Endodermal cell (in vitro differentiated cells): ENCODE measurements around the gene DOCK4. TPM values are rescaled to one million over a fixed set of nuclear protein-coding genes. Genes with fewer than 3 reads are reported as not detected.

ENCODE experiments used
- DNase-seq: peaks from one replicate; pipeline ENCODE4 v3.0.0-alpha.2; 2017
- H3K27ac ChIP-seq: 2 replicates; pipeline ENCODE4 v1.5.1; 2013; ENCODE audit warnings: mild to moderate bottlenecking, low read depth, low read length, moderate library complexity
- H3K27me3 ChIP-seq: 2 replicates; pipeline ENCODE4 v1.6.1; 2013; ENCODE audit warnings: mild to moderate bottlenecking, low read length, moderate library complexity; ENCODE audit not compliant: insufficient read depth, control insufficient read depth, poor library complexity, severe bottlenecking
- H3K36me3 ChIP-seq: 2 replicates; pipeline ENCODE4 v1.7.0; 2013; ENCODE audit warnings: mild to moderate bottlenecking, low read length, moderate library complexity; ENCODE audit not compliant: control insufficient read depth, insufficient read depth
- H3K4me1 ChIP-seq: one replicate; pipeline ENCODE4 v1.7.0; 2013; ENCODE audit warnings: low read length; ENCODE audit not compliant: control insufficient read depth, insufficient read depth
- H3K4me3 ChIP-seq: 2 replicates; pipeline ENCODE4 v1.5.1; 2013; ENCODE audit warnings: mild to moderate bottlenecking, low read length, moderate library complexity
- H3K9ac ChIP-seq: 2 replicates; pipeline ENCODE4 v1.6.1; 2013; ENCODE audit warnings: mild to moderate bottlenecking, low read length, moderate library complexity; ENCODE audit not compliant: poor library complexity, severe bottlenecking; ENCODE audit errors: extremely low read depth
- H3K9me3 ChIP-seq: 2 replicates; pipeline ENCODE4 v1.6.1; 2013; ENCODE audit warnings: mild to moderate bottlenecking, low read length, moderate library complexity; ENCODE audit not compliant: control insufficient read depth
- H3K27ac Mint-ChIP-seq: 2 replicates; pipeline ENCODE4 v1.8.0; 2020; ENCODE audit warnings: mixed read lengths
- H3K27me3 Mint-ChIP-seq: 2 replicates; pipeline ENCODE4 v1.8.0; 2021; ENCODE audit warnings: mild to moderate bottlenecking, mixed read lengths; ENCODE audit not compliant: insufficient read depth
- H3K36me3 Mint-ChIP-seq: 2 replicates; pipeline ENCODE4 v1.8.0; 2020; ENCODE audit warnings: low read depth, mixed read lengths
- H3K4me1 Mint-ChIP-seq: 2 replicates; pipeline ENCODE4 v1.8.0; 2020; ENCODE audit warnings: mixed read lengths
- H3K4me3 Mint-ChIP-seq: 2 replicates; pipeline ENCODE4 v1.8.0; 2020; ENCODE audit warnings: mild to moderate bottlenecking, moderate library complexity, mixed read lengths
- H3K9me3 Mint-ChIP-seq: 2 replicates; pipeline ENCODE4 v1.8.0; 2020; ENCODE audit warnings: mild to moderate bottlenecking, mixed read lengths
- CTCF ChIP-seq: fragments of 200-600 bp; sonication (generic); conservative IDR thresholded peaks from 2 replicates; pipeline ENCODE4 v1.5.0; 2021; ENCODE audit warnings: antibody characterized with exemption, mild to moderate bottlenecking
- WGBS, 2 experiments: methylation state at CpG; one replicate each; pipeline versions ENCODE4 v1.1.5 to v1.1.7; 2013; ENCODE audit warnings: missing lambda C conversion rate in 2 of 2, mixed read lengths in 1 of 2; ENCODE audit not compliant: insufficient coverage in 1 of 2, insufficient read length in 1 of 2; 5-methylcytosine and 5-hydroxymethylcytosine counted together
- total RNA-seq, 2 donors: library from RNA; stranded (reverse); fragmentation: NEBNext Ultra II Directional in 1 of 2; extraction: Animal tissue kit (Norgen Biotek cat#: 25700) in 1 of 2; gene quantifications; 2 replicates in 1 of 2; 3 replicates in 1 of 2; pipeline ENCODE4 v1.2.1, GENCODE V29; 2021

Gene DOCK4
- total RNA-seq, 2 donors from 2014 or later = 11.2 to 15.3 TPM

- no peak for TF ChIP-seq CTCF
- Histone ChIP-seq H3K36me3 (no peaks in the 10 kb centered on the region), H3K4me3 (no peak overlapping the region), H3K27ac (no peak overlapping the region), H3K9me3 (no peaks in the 10 kb centered on the region), H3K9ac (no peak overlapping the region), H3K27me3 (no peaks in the 10 kb centered on the region), H3K4me1 (no peaks in the 10 kb centered on the region)
- WGBS, 2 experiments = 86 to 100% methylated on average over 1 of the region's 1 CpG
- no peaks in the 10 kb centered on the region for H3K9me3 Mint-ChIP-seq
- H3K27ac Mint-ChIP-seq = no peak overlapping the region
- H3K4me1 Mint-ChIP-seq = no peaks in the 10 kb centered on the region
- no peaks in the 10 kb centered on the region for H3K27me3 Mint-ChIP-seq
- no peak for DNase-seq
- H3K4me3 Mint-ChIP-seq = no peak overlapping the region
- H3K36me3 Mint-ChIP-seq = peaks cover 3% of the 10 kb centered on the region
Measured at GRCh38 chr7:111980725-111981124, 225.5 kb downstream of the DOCK4 start.

GRCh38 chr7:111975346-111975745, 230.9 kb downstream of the DOCK4 start:
- H3K36me3 Mint-ChIP-seq = peaks cover 3% of the 10 kb centered on the region
- H3K27ac Mint-ChIP-seq = no peak overlapping the region
- TF ChIP-seq CTCF = no peak
- no peaks in the 10 kb centered on the region for H3K27me3 Mint-ChIP-seq
- H3K27me3 ChIP-seq = no peaks in the 10 kb centered on the region
- H3K4me1 ChIP-seq = no peaks in the 10 kb centered on the region
- no peak overlapping the region for H3K4me3 ChIP-seq
- WGBS, 2 experiments = 98 to 100% methylated on average over 2 to 4 of the region's 4 CpGs
- H3K9ac ChIP-seq = no peak overlapping the region
- H3K9me3 Mint-ChIP-seq = no peaks in the 10 kb centered on the region
- H3K27ac ChIP-seq = no peak overlapping the region
- DNase-seq = no peak
- no peaks in the 10 kb centered on the region for H3K36me3 ChIP-seq
- H3K9me3 ChIP-seq = no peaks in the 10 kb centered on the region
- H3K4me1 Mint-ChIP-seq = no peaks in the 10 kb centered on the region
- no peak overlapping the region for H3K4me3 Mint-ChIP-seq

GRCh38 chr7:111960984-111961383, 245.2 kb downstream of the DOCK4 start:
- Histone ChIP-seq H3K9ac (no peak overlapping the region), H3K36me3 (no peaks in the 10 kb centered on the region), H3K27me3 (no peaks in the 10 kb centered on the region), H3K4me3 (no peak overlapping the region), H3K9me3 (no peaks in the 10 kb centered on the region), H3K27ac (no peak overlapping the region), H3K4me1 (peaks cover 3% of the 10 kb centered on the region)
- WGBS, 2 experiments = 93 to 95% methylated on average over 5 of the region's 5 CpGs
- Mint-ChIP-seq H3K36me3 (no peaks in the 10 kb centered on the region), H3K27me3 (no peaks in the 10 kb centered on the region), H3K4me3 (no peak overlapping the region), H3K27ac (no peak overlapping the region), H3K9me3 (peaks cover 5% of the 10 kb centered on the region), H3K4me1 (peaks cover 7% of the 10 kb centered on the region)
- TF ChIP-seq CTCF = no peak
- no peak for DNase-seq
